Testis (tissue), 3 donors: ENCODE data around the gene CEP85L. TPM values are rescaled to one million over a fixed set of nuclear protein-coding genes. Genes with fewer than 3 reads are reported as not detected.

Source experiments
- DNase-seq: peaks from one replicate; pipeline ENCODE4 v3.0.0-alpha.2; 2019
- H3K27ac ChIP-seq, 2 donors: fragments of 200-600 bp; sonication (generic); one replicate each; pipeline ENCODE4 v1.5.1; 2019
- H3K27me3 ChIP-seq: fragments of 200-600 bp; sonication (generic); one replicate; pipeline ENCODE4 v1.5.1; 2019
- H3K36me3 ChIP-seq: fragments of 200-600 bp; sonication (generic); one replicate; pipeline ENCODE4 v1.5.1; 2017; ENCODE audit warnings: low read depth; ENCODE audit errors: missing control alignments
- H3K4me1 ChIP-seq: fragments of 200-600 bp; sonication (generic); one replicate; pipeline ENCODE4 v1.5.1; 2019
- H3K4me3 ChIP-seq, 2 donors: fragments of 200-600 bp; sonication (generic); one replicate each; pipeline ENCODE4 v1.5.1; 2017 to 2019
- H3K9me3 ChIP-seq: fragments of 200-600 bp; sonication (generic); one replicate; pipeline ENCODE4 v1.5.1; 2017
- POLR2A ChIP-seq: fragments of 450-650 bp; IDR thresholded peaks from one replicate; pipeline ENCODE4 v1.6.1; 2017; ENCODE audit warnings: antibody characterized with exemption, mild to moderate bottlenecking, moderate library complexity
- WGBS, 2 donors: methylation state at CpG; one replicate each; pipeline ENCODE4 v1.1.5; 2018; 5-methylcytosine and 5-hydroxymethylcytosine counted together
- intact Hi-C: fragments of 100-400 bp; cut with DNase I; formaldehyde crosslinking; loops from one replicate; pipeline ENCODE4 v1.15.1; 2023; ENCODE audit warnings: low total_unique reads
- polyA plus RNA-seq: library from polyadenylated mRNA; stranded (reverse); fragments of 350-450 nt; fragmentation: Illumina TruSeq; extraction: RNeasy Lipid Tissue Mini Kit (QIAGEN cat#74804); gene quantifications from one replicate; pipeline ENCODE4 v1.2.3, GENCODE V29; 2014; ENCODE audit warnings: low read depth, low replicate concordance; ENCODE audit not compliant: insufficient read depth
- total RNA-seq, 2 donors: library from RNA; depleted of rRNA; stranded (reverse); fragments of >200 nt; gene quantifications; one replicate each; pipeline ENCODE4 v1.2.3, GENCODE V29; 2016
- TF ChIP-seq, protein P1 (sequence below), 3 experiments: fragments of 450-650 bp in 2 of 3; fragments of 200-600 bp in 1 of 3; sonication (generic) in 1 of 3; IDR thresholded peaks; one replicate each; pipeline ENCODE4 v1.5.1; 2016 to 2019; ENCODE audit warnings: antibody characterized with exemption in 3 of 3, mild to moderate bottlenecking in 2 of 3, moderate library complexity in 1 of 3

Gene CEP85L
- total and polyA plus RNA-seq, 3 donors from 2014 or later: 63.7 to 80.7 (median 78.8) TPM

GRCh38 chr6:118589186-118589585 is 62.2 kb downstream of the CEP85L start:
- intact Hi-C loops: no loop called here
- DNase-seq: no peak
- no peak overlapping the region for H3K27ac ChIP-seq
- H3K27me3 ChIP-seq: no peaks in the 10 kb centered on the region
- no peak overlapping the region for H3K4me3 ChIP-seq
- WGBS, 2 donors: 54 to 67% methylated on average over 4 of the region's 4 CpGs
- TF ChIP-seq, protein P1, sequence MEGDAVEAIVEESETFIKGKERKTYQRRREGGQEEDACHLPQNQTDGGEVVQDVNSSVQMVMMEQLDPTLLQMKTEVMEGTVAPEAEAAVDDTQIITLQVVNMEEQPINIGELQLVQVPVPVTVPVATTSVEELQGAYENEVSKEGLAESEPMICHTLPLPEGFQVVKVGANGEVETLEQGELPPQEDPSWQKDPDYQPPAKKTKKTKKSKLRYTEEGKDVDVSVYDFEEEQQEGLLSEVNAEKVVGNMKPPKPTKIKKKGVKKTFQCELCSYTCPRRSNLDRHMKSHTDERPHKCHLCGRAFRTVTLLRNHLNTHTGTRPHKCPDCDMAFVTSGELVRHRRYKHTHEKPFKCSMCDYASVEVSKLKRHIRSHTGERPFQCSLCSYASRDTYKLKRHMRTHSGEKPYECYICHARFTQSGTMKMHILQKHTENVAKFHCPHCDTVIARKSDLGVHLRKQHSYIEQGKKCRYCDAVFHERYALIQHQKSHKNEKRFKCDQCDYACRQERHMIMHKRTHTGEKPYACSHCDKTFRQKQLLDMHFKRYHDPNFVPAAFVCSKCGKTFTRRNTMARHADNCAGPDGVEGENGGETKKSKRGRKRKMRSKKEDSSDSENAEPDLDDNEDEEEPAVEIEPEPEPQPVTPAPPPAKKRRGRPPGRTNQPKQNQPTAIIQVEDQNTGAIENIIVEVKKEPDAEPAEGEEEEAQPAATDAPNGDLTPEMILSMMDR (IDR thresholded peaks at IDR 0.05): no peak
- no peak for TF ChIP-seq POLR2A
- H3K4me1 ChIP-seq: no peaks in the 10 kb centered on the region
- no peaks in the 10 kb centered on the region for H3K9me3 ChIP-seq
- no peaks in the 10 kb centered on the region for H3K36me3 ChIP-seq

- WGBS, 2 donors: 96 to 99% methylated on average over 5 of the region's 5 CpGs
- H3K27ac ChIP-seq: no peak overlapping the region
- no peaks in the 10 kb centered on the region for H3K36me3 ChIP-seq
- intact Hi-C loops: no loop called here
- no peak overlapping the region for H3K4me3 ChIP-seq
- no peak for TF ChIP-seq POLR2A
- DNase-seq: no peak
- H3K4me1 ChIP-seq: no peaks in the 10 kb centered on the region
- no peaks in the 10 kb centered on the region for H3K9me3 ChIP-seq
- no peaks in the 10 kb centered on the region for H3K27me3 ChIP-seq
These were observed 62.8 kb downstream of the CEP85L start for GRCh38 chr6:118588626-118589025.

DNA sequence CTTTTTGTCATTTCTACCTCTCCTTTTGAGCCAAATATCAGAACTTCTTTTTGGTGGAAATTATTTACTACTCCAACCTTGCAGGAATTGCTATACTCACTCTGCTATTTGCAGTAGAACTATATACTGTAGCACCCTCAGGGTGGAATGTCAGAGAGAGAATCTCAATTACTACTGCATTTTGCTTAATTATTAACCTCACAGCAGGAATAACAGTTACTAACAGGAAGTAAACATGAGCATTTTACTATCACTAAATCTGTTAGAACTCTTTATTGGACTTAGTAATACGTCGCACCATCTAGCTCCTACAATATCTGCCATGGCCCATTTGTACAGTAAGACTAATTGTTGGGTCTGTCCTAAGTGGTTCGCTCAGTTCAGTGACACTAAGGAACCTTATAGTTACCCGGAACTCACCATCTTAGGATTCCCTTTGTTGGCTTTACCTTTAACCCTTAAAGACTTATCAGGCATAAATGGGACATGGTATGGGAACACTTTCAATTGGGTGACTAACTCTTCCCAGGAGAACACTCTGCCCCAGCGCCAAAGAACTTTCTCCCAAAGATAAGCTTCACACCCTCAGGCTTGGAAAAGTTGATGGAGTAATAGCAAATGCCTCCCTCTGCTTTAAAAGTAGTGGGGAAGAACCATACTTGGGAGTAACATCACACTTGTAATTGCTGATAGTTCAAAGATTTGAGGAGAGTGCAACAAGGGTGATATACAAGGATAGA is 64.5 kb downstream of the CEP85L start:
- Histone ChIP-seq H3K27me3 (no peaks in the 10 kb centered on the region), H3K4me1 (no peaks in the 10 kb centered on the region), H3K4me3 (no peak overlapping the region), H3K36me3 (no peaks in the 10 kb centered on the region), H3K27ac (no peak overlapping the region), H3K9me3 (no peaks in the 10 kb centered on the region)
- TF ChIP-seq, protein P1 (IDR thresholded peaks at IDR 0.05): no peak
- no peak for TF ChIP-seq POLR2A
- DNase-seq: no peak
- intact Hi-C loops: no loop called here
- WGBS, 2 donors: 89 to 97% methylated on average over 5 of the region's 5 CpGs

GRCh38 chr6:118584911-118585310 is 66.5 kb downstream of the CEP85L start:
- Histone ChIP-seq H3K27me3 (no peaks in the 10 kb centered on the region), H3K9me3 (no peaks in the 10 kb centered on the region), H3K27ac (no peak overlapping the region), H3K36me3 (no peaks in the 10 kb centered on the region), H3K4me3 (no peak overlapping the region), H3K4me1 (no peaks in the 10 kb centered on the region)
- WGBS, 2 donors: 96 to 97% methylated on average over 5 of the region's 5 CpGs
- DNase-seq: no peak
- intact Hi-C loops: no loop called here
- no peak for TF ChIP-seq POLR2A
- TF ChIP-seq, protein P1 (IDR thresholded peaks at IDR 0.05): no peak

- Histone ChIP-seq H3K9me3 (no peaks in the 10 kb centered on the region), H3K4me1 (no peaks in the 10 kb centered on the region), H3K27me3 (no peaks in the 10 kb centered on the region), H3K4me3 (no peak overlapping the region), H3K27ac (no peak overlapping the region), H3K36me3 (no peaks in the 10 kb centered on the region)
- WGBS, 2 donors: 69 to 78% methylated on average over 5 of the region's 5 CpGs
- no peak for TF ChIP-seq POLR2A
- TF ChIP-seq, protein P1 (IDR thresholded peaks at IDR 0.05): no peak
- intact Hi-C loops: no loop called here
- DNase-seq: no peak
These were observed 69.9 kb downstream of the CEP85L start for GRCh38 chr6:118581489-118581959.
